Measurements from ENCODE around the gene PLAGL2.
A peak's percentile ranks its signal among the peaks of the same experiment; 100 is the strongest.
"Not testable (repeated sequence)": the region's sequence is repeated elsewhere in the genome, so short reads cannot be mapped to it uniquely, and the experiment has no call there.

The PLAGL2 gene

DNA sequence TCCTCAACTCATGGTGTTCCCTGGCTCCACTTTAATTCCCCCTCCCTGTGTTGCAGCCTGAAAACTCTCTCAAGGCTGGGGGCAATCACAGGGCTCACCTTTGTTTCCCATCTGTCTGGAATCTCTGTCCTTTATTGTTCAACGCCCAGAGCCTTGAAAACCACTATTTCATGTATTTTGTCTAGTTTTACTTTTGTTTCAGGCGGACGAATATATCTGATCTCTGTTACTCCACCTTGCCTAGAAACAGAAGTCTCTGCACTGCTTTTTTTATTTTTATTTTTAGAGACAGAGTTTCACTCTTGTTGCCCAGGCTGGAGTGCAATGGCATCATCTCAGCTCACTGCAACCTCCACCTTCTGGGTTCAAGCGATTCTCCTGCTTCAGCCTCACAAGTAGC lies 27.6 kb downstream of the PLAGL2 start:
- DNase-seq (ENCODE audit: low spot score): no peak

DNA sequence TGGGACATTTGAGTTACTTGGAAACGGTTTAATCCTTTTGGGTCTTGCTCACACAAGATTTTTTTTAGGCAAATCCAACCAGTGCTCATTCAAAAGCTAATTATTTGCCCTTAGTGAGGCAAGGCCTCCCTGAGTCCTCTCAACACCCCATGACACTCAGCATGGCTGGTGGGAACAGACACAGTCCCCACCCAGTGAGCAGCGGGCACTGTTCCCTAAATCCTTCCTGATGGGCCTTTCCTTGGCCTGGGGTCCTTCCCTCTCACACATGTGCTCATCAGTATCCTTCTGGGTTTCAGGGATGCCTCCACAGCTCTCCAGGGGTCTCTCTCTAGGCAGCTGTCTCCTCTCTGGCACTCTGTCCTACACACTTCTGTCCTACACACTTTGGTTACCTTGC lies 28.0 kb downstream of the PLAGL2 start:
- no peak for DNase-seq (ENCODE audit: low spot score)

DNA sequence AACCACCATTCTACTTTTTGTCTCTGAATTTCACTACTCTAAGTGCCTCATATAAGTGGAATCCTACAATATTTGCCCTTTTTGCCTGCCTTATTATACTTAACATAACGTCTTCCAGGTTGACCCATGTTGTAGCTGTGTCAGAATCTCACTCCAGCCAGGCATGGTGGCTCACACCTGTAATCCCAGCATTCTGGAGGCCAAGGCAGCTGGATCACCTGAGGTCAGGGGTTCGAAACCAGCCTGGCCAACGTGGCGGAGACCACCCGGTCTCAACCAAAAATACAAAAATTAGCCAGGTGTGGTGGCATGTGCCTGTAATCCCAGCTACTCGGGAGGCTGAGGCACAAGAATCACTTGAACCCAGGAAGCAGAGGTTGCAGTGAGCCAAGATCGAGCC lies 29.8 kb downstream of the PLAGL2 start:
- DNase-seq (ENCODE audit: low spot score): not testable (repeated sequence)

DNA sequence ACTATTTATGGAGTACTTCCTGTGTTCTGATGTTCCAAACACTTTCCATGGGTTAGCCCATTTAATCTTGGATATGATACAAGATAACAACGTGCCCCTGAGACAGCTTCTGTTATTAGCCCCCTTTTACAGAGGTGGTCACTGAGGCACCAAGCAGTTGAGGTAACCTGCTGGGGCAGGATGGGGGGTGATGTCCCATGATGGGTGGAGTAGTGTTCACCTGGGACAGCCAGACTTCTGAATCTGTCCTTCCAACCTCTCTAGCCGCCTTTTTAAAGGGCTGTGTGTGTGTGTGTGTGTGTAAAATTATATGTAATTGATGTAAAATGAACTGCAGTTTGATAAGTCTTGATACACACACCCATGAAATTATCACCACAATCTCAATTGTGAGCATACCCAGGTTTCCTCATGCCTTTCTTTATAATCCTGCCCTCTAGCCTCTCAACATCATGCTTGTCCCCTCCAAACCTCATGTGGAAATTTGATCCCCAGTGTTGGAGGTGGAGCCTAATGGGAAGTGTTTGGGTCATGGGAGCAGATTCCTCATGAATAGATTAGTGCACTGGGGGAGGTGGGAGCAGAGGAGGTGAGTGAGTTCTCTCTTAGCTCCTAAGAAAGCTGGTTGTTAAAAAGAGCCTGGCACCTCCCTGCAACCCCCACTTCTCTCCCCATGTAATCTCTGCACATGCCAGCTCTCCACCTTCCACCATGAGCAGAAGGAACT lies 39.2 kb downstream of the PLAGL2 start:
- no peak for DNase-seq (ENCODE audit: low spot score)

DNA sequence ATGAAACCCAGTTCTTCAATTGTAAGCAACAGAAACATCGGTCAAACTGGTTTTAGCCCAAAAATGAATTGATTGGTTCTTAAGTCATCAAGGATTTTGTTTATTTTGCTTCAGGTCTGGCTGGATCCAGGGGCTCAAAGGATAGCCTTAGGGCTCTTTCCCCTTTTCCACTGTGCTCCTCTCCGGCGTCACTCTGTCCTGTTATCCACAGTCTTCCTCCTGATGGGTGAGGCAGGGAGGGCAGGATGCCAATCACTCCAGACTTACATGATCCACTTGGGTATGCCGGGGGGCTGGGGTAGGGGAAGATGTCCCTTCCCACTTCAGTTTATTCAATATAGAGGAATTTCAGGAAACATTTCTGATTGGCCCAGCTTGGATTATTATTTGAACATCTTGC lies 40.0 kb downstream of the PLAGL2 start:
- no peak for DNase-seq (ENCODE audit: low spot score)

DNA sequence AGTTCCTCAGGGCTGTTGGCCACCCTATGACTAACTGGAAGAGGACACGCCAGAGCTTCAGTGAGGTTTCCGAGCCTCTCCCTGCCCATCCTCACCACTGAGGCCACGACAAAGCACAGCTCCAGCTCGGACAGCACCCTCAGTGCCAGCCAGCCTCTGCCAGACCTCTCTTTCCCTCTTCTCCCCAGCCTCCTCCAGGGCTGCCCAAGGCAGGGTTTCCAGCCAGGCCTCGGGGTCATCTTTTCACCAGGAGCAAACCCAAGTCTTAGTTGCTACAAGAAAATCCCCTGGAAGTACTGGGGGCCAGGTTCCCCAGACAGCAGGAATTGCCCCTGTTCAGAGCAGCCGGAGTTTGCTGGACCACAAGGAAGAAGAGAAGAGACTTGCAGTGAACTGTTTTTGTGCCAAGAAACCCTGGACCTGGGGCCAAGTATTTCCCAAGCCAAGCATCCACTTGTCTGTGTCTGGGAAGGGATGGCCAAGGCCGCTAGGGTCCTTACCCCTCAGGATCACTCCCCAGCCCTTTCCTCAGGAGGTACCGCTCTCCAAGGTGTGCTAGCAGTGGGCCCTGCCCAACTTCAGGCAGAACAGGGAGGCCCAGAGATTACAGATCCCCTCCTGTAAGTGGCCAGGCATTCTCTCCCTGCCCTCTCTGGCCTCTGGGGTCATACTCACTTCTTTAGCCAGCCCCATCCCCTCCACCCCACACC lies 41.6 kb downstream of the PLAGL2 start:
- no peak for DNase-seq (ENCODE audit: low spot score)

DNA sequence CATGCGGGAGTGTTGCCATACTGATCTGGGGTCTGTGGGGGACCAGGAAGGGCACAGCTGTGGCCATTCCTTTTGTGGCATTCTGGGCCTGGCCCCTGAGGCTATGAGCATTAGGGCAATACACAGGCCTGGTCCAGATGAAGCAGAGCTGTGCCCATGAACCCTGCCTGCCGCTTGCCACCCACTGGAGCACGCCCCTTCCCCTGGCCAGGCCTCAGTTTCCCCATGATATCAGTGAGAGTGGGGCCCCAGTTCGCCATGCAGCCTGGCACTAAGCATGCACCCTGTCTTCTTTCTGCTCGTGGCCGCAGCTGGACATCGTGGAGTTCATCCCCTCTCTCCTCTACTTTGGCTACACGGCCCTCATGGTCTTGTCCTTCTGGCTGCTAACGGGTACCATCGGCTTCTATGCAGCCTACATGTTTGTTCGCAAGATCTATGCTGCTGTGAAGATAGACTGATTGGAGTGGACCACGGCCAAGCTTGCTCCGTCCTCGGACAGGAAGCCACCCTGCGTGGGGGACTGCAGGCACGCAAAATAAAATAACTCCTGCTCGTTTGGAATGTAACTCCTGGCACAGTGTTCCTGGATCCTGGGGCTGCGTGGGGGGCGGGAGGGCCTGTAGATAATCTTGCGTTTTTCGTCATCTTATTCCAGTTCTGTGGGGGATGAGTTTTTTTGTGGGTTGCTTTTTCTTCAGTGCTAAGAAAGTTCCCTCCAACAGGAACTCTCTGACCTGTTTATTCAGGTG lies 42.4 kb downstream of the PLAGL2 start:
- no peak for DNase-seq (ENCODE audit: low spot score)

DNA sequence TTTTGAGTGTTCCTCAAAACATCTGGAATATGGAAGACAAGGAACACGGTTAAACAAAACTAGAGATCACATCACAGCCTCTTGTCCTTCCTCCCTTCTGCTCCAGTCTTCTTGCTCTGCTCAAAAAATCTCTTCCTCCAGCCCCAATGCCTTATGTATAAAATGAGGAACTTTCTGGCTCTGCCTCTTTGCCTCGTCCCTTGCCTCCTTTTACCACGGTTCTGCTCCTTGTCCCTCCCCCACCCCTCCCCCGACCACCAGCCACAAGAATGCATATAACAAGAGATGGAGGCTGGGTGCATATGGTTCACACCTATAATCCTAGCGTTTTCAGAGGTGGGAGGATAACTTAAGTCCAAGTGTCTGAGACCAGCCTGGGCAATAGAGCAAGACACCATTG lies 43.6 kb downstream of the PLAGL2 start:
- no peak for DNase-seq (ENCODE audit: low spot score)

DNA sequence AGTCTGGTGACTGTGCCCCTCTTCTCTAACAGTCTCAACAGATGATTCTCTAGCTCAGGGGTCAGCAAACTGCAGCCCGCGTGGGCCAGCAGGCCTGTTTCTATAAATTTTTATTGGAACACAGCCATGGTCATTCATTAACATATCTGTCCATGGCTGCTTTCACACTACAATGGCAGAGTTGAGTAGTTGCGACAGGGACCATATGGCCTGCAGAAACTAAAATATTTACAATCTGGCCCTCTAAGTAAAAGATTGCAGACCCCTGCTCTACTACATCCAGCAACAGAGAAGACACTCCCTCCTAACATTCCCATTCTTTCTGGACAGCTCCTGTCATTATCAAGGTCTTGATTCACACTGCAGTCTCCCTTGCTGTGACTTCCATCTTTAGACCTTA lies 45.2 kb downstream of the PLAGL2 start:
- no peak for DNase-seq (ENCODE audit: low spot score)

DNA sequence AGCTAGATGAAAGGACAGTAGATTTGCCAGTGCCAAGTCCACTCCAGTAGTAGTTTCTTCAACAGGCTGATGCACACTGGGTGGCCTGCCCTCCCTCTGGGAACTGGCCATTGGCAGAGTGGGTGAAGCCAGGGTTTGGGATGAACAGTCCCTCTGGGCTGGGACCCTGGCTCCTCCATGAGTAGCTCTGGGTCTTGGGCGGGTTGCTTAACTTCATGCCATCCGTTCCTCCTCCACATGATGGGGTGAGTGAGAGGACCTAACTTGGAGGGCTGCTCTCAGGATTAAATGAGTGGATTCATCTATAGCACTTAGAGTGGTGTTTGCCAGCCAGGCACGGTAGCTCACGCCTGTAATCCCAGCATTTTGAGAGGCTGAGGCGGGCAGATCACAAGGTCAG lies 47.2 kb downstream of the PLAGL2 start:
- no peak for DNase-seq (ENCODE audit: low spot score)

DNA sequence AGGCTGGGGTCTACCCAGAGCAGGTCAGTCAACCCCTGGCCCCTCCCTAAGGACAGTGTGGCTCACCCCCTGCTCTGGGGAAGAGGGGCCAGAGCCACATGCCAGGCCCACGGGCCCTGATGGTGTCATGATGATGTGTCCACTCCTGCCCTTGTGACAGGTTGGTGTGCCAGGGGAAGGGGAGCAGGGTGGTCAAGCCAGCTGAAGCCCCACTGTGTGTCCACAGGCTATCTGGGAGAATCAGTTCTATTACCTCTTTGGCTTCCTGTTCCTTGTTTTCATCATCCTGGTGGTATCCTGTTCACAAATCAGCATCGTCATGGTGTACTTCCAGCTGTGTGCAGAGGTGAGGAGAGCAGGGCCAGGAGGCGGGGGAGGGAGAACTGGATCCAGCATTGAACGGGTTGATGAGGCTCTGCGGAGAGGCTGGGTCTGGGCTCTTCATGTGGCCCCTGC lies 47.7 kb downstream of the PLAGL2 start:
- DNase-seq (ENCODE audit: low spot score): no peak

DNA sequence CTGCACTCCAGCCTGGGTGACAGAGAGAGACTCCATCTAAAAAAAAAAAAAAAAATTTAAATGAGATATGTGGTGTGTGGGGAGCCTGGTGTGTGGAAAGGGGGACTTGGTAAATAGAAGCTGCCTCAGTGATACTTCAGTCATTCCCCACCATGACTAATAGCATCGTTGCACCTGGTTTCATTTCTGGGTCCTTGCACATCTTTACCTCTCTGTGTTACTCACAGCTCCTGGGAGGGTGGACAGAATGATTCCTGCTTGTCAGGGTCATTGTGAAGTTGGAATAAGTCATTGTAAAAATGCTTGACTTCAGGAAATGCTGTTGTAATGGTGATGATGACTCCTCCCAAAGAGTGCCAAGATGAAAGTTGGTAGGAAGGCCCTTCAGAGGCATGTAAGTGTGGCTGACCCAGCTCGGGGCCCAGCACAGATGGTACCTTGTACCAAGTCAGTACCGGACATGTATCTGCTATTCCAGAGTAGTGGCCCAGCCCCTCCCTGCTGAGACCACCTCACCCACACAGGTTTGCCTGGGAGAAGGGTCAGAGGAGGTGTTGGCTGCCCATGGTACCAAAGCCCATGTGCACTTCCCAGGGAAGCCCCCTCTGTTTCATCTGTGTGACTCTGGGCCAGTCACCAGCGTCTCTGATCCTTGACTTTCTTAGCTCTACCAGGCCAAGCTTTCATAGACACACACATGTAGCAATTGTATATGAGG lies 48.4 kb downstream of the PLAGL2 start:
- no peak for DNase-seq (ENCODE audit: low spot score)

DNA sequence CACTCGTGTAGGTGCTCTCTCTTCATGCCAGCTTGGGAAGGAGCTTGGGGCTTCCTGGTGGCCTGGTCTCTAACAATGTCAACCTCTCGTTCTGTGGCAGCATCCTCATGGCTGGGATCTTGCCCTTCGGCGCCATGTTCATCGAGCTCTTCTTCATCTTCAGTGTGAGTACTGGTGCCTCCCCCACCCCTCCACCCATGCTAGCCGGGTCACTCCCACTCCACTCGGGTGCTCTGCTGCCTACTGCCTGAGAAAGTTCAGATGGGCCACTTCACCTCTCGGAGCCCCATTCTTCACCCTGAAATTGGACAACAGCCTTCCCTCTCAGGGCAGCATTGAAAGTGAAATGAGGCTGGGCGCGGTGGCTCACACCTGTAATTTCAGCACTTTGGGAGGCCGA lies 49.2 kb downstream of the PLAGL2 start:
- DNase-seq (ENCODE audit: low spot score): no peak

DNA sequence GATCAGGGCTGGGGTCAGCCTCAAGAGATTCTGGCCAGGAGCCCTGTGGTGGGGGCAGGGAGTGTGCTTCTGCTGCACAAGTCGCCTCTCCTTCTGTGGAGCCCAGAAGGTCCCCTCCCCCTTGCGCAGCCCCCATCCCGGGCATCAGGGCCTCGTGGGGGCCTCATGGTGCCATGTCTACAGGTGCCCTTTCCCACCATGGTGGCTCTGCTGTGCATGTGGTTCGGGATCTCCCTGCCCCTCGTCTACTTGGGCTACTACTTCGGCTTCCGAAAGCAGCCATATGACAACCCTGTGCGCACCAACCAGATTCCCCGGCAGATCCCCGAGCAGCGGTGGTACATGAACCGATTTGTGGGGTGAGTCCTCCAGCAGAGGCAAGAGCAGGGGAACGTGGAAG lies 49.9 kb downstream of the PLAGL2 start:
- DNase-seq (ENCODE audit: low spot score): no peak

DNA sequence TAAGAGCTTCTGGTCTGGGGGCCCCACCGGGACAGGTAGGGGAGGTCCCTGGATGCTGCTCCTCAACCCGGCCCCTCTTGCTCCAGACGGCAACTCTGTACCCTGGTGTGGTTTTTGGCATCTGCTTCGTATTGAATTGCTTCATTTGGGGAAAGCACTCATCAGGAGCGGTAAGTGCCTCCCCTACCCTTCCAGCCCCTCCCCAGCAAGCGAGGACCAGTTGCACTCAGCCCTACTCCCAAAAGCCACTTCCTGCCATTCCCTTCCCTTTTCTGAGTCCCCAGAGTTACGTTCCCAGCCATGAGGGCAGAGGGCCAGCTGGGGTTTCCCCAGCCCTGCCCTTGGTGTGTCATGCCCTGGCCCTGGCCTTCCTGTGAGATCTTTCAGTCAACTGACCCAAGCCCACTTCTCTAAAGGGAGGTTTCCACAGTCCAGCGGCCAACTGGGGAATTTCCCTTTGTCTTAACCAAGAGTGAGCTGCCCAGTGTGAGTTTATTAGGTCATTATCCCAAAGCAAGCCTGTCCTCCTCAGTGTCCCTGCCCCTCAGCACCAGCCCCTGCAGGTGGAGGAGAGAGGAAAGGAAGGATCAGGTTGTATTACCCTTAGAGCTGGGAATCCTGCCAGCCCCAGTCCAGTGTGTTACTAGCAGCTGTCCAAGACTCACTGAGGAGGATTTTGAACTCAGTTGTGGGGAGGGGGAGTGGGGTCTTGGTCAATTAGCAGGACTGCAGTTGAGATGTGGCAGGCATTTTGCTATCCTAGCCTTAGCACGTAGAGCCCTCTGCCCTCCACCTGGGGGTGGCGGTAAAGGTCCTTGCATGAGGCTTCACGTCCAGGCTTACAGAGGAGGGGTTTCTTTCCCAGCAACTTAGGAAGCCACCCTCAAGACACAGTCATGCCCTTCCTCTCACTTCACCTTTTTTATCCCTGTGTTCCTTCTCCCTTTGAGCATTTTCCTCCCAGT lies 52.2 kb downstream of the PLAGL2 start:
- DNase-seq (ENCODE audit: low spot score): peak; percentile 75

DNA sequence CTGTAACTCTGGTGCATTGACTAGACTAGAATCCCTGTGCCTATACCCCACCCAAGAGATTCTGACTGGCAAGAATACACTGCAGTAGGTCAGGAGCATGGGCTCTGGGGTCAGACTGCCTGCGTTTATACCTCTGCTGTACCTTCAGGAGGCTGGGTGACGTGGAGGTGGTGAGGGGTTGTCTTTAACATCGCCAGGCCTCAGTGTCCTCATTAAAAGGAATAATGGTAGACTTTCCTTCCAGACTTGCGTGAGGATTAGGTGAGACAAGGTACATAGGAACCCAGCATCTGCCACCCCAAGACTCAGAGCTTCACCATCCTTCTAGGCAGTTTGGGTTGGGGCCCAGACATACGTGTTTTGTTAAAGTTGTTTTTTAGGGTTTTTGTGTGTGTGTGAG lies 53.8 kb downstream of the PLAGL2 start:
- no peak for DNase-seq (ENCODE audit: low spot score)

DNA sequence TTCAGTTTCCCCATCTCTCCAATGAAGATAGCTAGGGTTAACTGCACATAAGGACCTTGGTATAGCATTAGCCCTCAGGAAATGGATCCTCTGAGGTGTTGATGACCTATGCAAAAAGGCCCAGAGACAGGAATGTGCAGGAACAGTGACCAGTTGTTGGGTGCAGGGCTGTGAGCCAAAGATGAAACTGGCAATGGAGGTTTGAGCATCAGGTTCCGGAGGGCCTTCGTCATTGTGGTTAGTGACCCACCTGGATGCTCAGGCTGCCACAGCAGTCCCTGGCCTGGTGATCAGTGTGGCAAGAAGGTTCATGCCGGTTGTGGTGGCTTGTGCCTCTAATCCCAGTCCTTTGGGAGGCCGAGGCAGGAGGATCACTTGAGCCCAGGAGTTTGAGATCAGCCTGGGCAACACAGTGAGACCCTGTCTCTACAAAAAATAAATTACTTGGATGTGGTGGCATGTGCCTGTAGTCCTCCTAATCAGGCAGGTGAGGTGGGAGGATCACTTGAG lies 54.3 kb downstream of the PLAGL2 start:
- DNase-seq (ENCODE audit: low spot score): no peak

DNA sequence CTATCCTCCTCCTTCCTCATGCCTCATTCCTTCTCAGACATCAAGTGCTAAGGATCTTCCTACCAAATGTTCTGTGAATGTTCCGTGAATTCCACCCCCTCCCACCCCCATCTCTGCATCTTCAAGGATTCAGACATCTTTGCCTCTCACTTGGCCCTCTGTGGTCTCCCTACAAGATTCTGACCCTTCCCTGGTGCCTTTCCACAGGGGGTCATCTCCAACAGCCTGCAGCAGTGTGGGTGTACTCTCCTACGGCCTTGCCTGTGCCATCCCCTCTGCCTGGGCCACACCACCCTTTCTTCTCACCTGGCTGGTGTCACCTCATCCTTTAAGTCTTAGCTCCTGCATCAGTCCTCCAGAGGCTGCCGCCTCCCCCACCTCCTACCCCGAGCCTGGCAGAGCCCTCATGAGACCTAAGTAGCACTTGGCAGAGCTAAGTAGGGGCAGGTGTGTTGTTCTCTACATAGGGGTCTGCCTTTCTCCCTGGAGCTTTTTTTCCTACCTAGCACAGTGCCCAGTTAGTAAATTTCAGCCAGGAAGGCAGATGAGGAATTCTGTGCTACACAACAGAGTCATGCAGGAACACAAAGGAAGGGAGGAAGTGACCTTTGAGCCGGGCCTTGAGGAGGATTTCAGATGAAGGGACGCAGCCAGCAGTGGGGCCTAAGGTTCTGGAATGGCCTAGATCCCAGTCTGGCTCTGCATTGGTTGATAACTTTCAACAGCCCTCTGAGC lies 55.0 kb downstream of the PLAGL2 start:
- DNase-seq (ENCODE audit: low spot score): no peak

DNA sequence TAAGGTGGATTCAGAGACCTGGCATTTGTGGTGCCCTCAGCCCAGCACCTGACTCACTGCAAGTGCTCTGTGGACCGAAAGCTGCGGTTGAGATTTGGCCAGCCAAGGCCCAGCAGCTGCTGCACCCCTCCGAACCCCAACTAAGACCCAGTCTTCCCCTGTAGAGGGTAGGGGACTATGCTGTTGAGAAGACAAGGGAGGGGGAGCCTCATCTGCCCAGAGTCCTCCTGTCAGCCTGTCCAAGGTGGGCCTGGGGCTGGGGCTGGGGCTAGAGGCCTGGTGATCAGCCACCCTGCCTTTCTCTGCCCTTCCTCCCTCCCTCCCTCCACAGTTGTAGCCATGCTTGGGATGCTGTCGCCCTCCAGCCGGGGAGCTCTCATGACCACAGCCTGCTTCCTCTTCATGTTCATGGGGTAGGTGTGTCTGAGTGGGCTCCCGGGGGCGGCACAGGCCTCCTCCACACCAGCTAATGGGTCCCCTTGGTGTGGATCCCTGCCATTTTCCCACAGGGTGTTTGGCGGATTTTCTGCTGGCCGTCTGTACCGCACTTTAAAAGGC lies 57.2 kb downstream of the PLAGL2 start:
- no peak for DNase-seq (ENCODE audit: low spot score)

Measured in Ammon's horn (tissue), 1 donor.